ENCODE measurements around the gene DEFB128.
"Not testable (repeated sequence)": the region's sequence is repeated elsewhere in the genome, so short reads cannot be mapped to it uniquely, and the experiment has no call there.

Gene DEFB128

GRCh38 chr20:189611-190010, at the start of gene DEFB128:
TSS of gene DEFB128 (minus strand) at chr20:189711. CDS start at chr20:189623, 88 bp downstream.
- DNase-seq (ENCODE audit: low read depth): no peak

GRCh38 chr20:237929-238328, 48.4 kb upstream of the DEFB128 start:
- no peak for DNase-seq (ENCODE audit: low read depth)

- no peak for DNase-seq (ENCODE audit: low read depth)
Observed at GRCh38 chr20:237489-237888, 48.0 kb upstream of the DEFB128 start.

- peak; percentile 27 for DNase-seq (ENCODE audit: low read depth)
Observed at GRCh38 chr20:235891-236290, 46.4 kb upstream of the DEFB128 start.

GRCh38 chr20:227439-228105, 38.1 kb upstream of the DEFB128 start:
- DNase-seq (ENCODE audit: low read depth): no peak

- no peak for DNase-seq (ENCODE audit: low read depth)
Observed at GRCh38 chr20:226958-227357, 37.4 kb upstream of the DEFB128 start, which contains the start of gene DEFB129. TSS of gene DEFB129 (plus strand) at chr20:227258. CDS start at chr20:227289, 31 bp downstream.

- DNase-seq (ENCODE audit: low read depth): not testable (repeated sequence)
Observed at GRCh38 chr20:225879-226278, 36.4 kb upstream of the DEFB128 start.

- DNase-seq (ENCODE audit: low read depth): no peak
Observed at GRCh38 chr20:221258-221830, 31.8 kb upstream of the DEFB128 start.

- DNase-seq (ENCODE audit: low read depth): peak; percentile 14
Observed at GRCh38 chr20:219290-220115, 30.0 kb upstream of the DEFB128 start.

- no peak for DNase-seq (ENCODE audit: low read depth)
Observed at GRCh38 chr20:217266-217665, 27.8 kb upstream of the DEFB128 start.

GRCh38 chr20:215796-216195, 26.3 kb upstream of the DEFB128 start:
- no peak for DNase-seq (ENCODE audit: low read depth)

- no peak for DNase-seq (ENCODE audit: low read depth)
Observed at GRCh38 chr20:214383-214782, 24.9 kb upstream of the DEFB128 start.

GRCh38 chr20:210809-211502, 21.4 kb upstream of the DEFB128 start:
- no peak for DNase-seq (ENCODE audit: low read depth)

- DNase-seq (ENCODE audit: low read depth): peak; percentile 76
Observed at GRCh38 chr20:208942-209566, 19.5 kb upstream of the DEFB128 start.

GRCh38 chr20:203630-204029, 14.1 kb upstream of the DEFB128 start:
- not testable (repeated sequence) for DNase-seq (ENCODE audit: low read depth)

GRCh38 chr20:199996-200395, 10.5 kb upstream of the DEFB128 start:
- no peak for DNase-seq (ENCODE audit: low read depth)

- no peak for DNase-seq (ENCODE audit: low read depth)
Observed at GRCh38 chr20:198225-198624, 8.7 kb upstream of the DEFB128 start.

- no peak for DNase-seq (ENCODE audit: low read depth)
Observed at GRCh38 chr20:187733-188132, 1.8 kb downstream of the DEFB128 start.

- DNase-seq (ENCODE audit: low read depth): no peak
Observed at GRCh38 chr20:184288-184687, 5.2 kb downstream of the DEFB128 start.

- no peak for DNase-seq (ENCODE audit: low read depth)
Observed at GRCh38 chr20:168876-169275, 20.6 kb downstream of the DEFB128 start.

- DNase-seq (ENCODE audit: low read depth): no peak
Observed at GRCh38 chr20:164618-165017, 24.9 kb downstream of the DEFB128 start.

- no peak for DNase-seq (ENCODE audit: low read depth)
Observed at GRCh38 chr20:157154-157553, 32.4 kb downstream of the DEFB128 start, which contains the start of gene DEFB127. TSS of gene DEFB127 (plus strand) at chr20:157454. CDS start at chr20:157545, 91 bp downstream.
